ENCODE data around the gene CDCA7.

- TF ChIP-seq, protein P1, sequence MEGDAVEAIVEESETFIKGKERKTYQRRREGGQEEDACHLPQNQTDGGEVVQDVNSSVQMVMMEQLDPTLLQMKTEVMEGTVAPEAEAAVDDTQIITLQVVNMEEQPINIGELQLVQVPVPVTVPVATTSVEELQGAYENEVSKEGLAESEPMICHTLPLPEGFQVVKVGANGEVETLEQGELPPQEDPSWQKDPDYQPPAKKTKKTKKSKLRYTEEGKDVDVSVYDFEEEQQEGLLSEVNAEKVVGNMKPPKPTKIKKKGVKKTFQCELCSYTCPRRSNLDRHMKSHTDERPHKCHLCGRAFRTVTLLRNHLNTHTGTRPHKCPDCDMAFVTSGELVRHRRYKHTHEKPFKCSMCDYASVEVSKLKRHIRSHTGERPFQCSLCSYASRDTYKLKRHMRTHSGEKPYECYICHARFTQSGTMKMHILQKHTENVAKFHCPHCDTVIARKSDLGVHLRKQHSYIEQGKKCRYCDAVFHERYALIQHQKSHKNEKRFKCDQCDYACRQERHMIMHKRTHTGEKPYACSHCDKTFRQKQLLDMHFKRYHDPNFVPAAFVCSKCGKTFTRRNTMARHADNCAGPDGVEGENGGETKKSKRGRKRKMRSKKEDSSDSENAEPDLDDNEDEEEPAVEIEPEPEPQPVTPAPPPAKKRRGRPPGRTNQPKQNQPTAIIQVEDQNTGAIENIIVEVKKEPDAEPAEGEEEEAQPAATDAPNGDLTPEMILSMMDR (IDR thresholded peaks at IDR 0.05), result no peak
- TF ChIP-seq POLR2A (IDR thresholded peaks at IDR 0.05), result no peak
These were observed 16.4 kb downstream of the CDCA7 start for GRCh38 chr2:173371023-173371422.
